Tracheal epithelial cell (primary cell): ENCODE data around the gene SETD4. TPM values are rescaled to one million over a fixed set of nuclear protein-coding genes. Genes with fewer than 3 reads are reported as not detected.

Source experiments
- total RNA-seq: library from RNA; depleted of rRNA; stranded (reverse); fragments of >200 nt; gene quantifications from 2 replicates; pipeline ENCODE4 v1.2.1, GENCODE V29; 2014

Gene SETD4, protein sequence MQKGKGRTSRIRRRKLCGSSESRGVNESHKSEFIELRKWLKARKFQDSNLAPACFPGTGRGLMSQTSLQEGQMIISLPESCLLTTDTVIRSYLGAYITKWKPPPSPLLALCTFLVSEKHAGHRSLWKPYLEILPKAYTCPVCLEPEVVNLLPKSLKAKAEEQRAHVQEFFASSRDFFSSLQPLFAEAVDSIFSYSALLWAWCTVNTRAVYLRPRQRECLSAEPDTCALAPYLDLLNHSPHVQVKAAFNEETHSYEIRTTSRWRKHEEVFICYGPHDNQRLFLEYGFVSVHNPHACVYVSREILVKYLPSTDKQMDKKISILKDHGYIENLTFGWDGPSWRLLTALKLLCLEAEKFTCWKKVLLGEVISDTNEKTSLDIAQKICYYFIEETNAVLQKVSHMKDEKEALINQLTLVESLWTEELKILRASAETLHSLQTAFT
- total RNA-seq: 16.6 and 18.3 TPM in 2 replicates

DNA sequence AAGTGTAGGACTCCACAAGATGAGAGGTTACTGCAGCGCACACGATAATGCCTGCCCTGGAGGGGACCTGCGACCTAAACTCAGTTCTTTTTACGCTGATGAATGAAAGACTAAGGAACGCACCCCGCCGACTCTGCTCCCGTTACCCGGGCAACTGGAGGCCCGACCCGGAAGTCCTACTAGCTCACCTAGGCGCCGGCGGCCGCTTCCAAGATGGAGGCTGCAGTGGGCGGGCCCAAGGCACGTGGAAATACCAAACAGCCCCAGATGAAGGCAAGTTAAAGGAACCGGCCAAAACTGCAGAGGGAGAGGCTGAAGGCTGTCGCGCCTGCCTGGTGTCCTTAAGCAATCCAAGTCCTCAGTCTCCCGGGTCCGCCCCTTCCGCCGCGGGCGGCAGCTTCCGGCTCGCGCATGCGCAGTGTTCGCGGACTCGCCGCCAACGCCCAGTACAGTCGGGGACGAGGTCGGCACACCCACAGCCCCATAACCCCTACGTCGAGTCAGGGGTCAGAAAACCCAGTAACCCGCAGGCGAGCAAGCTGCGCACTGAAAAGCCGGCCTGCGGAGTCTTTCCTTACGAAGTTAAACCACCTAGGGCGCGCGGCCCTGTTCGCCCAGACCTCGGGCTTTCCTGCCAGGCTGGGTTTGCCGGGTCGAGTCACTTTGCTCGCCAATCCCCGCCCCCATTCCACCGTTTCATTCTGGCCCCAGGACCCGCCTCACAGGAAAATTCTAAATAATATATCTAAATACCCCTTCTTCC lies at the start of gene SETD4:
Gene SETD4 (minus strand): TSS at position 368 of the 763 bp plus-strand sequence. CDS start 1,638 bp downstream, outside the sequence.

DNA sequence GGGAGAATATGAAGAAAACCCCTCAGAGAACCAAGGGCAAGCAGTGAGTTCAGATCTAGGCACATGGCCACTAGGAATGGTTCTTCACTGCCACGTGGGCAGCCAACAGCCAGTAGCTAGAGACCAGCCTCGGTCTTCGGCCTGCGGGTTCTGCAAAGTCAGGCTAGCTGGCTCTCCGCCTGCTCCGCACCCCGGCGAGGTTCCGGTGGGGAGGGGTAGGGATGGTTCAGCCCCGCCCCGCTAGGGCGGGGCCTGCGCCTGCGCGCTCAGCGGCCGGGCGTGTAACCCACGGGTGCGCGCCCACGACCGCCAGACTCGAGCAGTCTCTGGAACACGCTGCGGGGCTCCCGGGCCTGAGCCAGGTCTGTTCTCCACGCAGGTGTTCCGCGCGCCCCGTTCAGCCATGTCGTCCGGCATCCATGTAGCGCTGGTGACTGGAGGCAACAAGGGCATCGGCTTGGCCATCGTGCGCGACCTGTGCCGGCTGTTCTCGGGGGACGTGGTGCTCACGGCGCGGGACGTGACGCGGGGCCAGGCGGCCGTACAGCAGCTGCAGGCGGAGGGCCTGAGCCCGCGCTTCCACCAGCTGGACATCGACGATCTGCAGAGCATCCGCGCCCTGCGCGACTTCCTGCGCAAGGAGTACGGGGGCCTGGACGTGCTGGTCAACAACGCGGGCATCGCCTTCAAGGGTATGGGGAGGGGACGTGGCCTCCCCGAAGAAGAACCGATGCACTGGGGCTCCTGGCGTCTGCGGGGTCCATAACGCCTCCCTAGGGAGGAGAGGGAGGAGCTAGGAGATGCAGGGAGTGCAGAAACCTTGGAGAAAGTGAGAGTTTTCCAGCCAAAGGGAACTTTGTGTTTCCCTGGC lies 9.6 kb upstream of the SETD4 start, which contains the start of gene CBR1:
Gene CBR1 (plus strand): TSS at position 312 of the 871 bp plus-strand sequence. CDS start 92 bp downstream, at position 404.

Other genes with a start within 250 kb of the SETD4 start
- gene CBR1, start 9.5 kb upstream of the SETD4 start, total RNA-seq: 134 and 162 TPM in 2 replicates
- gene CBR3, start 74.6 kb upstream of the SETD4 start, total RNA-seq: 1.3 and 1.7 TPM in 2 replicates
- gene DOP1B, start 96.3 kb upstream of the SETD4 start, total RNA-seq: 10.7 and 14.2 TPM in 2 replicates